Measurements from ENCODE around the gene MX2. TPM values are rescaled to one million over a fixed set of nuclear protein-coding genes. Genes with fewer than 3 reads are reported as not detected.

The MX2 gene
- total RNA-seq, 1 experiment from 2014 or later: 56.7 TPM

- no peak overlapping the region for H3K4me3 ChIP-seq (ENCODE audit: low read depth in 2 of 2, low read length in 2 of 2)
- ATAC-seq (no peak), DNase-seq (ENCODE audit: low read depth, low spot score) (no peak)
- no peaks in the 10 kb centered on the region for H3K4me1 ChIP-seq (ENCODE audit: control insufficient read depth, insufficient read depth, low read length)
- no peaks in the 10 kb centered on the region; the same call in 1 of the 2 replicates for H3K27me3 ChIP-seq (ENCODE audit: control insufficient read depth, insufficient read depth, low read length)
- H3K9me3 ChIP-seq (ENCODE audit: control insufficient read depth, insufficient read depth, low read depth, low read length): no peaks in the 10 kb centered on the region
- H3K36me3 ChIP-seq (ENCODE audit: control insufficient read depth, insufficient read depth, low read length): no peaks in the 10 kb centered on the region
- no peak overlapping the region for H3K27ac ChIP-seq (ENCODE audit: low read length)
- TF ChIP-seq CTCF (IDR thresholded peaks at IDR 0.05) (no peak), REST (IDR thresholded peaks at IDR 0.05; ENCODE audit: insufficient read depth in 1 of 2, low read depth in 2 of 2, low read length in 1 of 2) (no peak), SIN3A (IDR thresholded peaks at IDR 0.05; ENCODE audit: borderline replicate concordance, insufficient read depth, low read depth, low read length) (no peak), TCF7L2 (IDR thresholded peaks at IDR 0.05; ENCODE audit: low read depth, low read length) (no peak), POLR2AphosphoS5 (IDR thresholded peaks at IDR 0.05; ENCODE audit: low read depth, low read length) (no peak)
- ChIA-PET CTCF (no interaction called here), POLR2A (no interaction called here)
- intact Hi-C loops (cut with micrococcal nuclease; ENCODE audit: unreplicated experiment): no loop called here
- BruUV-seq (replicated peaks): no TSS peak
- in situ Hi-C loops (cut with HindIII; ENCODE audit: low pct_unique_long_range_greater_than_20kb, low sequenced_read_pairs): no loop called here
Observed at GRCh38 chr21:41418393-41418792, 56.6 kb downstream of the MX2 start.

GRCh38 chr21:41418956-41419680 lies 57.3 kb downstream of the MX2 start:
- no TSS peak for BruUV-seq (replicated peaks)
- ChIA-PET CTCF (no interaction called here), POLR2A (no interaction called here)
- intact Hi-C loops (cut with micrococcal nuclease; ENCODE audit: unreplicated experiment): no loop called here
- in situ Hi-C loops (cut with HindIII; ENCODE audit: low pct_unique_long_range_greater_than_20kb, low sequenced_read_pairs): no loop called here
- Histone ChIP-seq H3K36me3 (ENCODE audit: control insufficient read depth, insufficient read depth, low read length) (no peaks in the 10 kb centered on the region), H3K9me3 (ENCODE audit: control insufficient read depth, insufficient read depth, low read depth, low read length) (no peaks in the 10 kb centered on the region), H3K27ac (ENCODE audit: low read length) (no peak overlapping the region), H3K4me3 (ENCODE audit: low read depth in 2 of 2, low read length in 2 of 2) (no peak overlapping the region), H3K4me1 (ENCODE audit: control insufficient read depth, insufficient read depth, low read length) (no peaks in the 10 kb centered on the region), H3K27me3 (ENCODE audit: control insufficient read depth, insufficient read depth, low read length) (no peaks in the 10 kb centered on the region)
- ATAC-seq (no peak), DNase-seq (ENCODE audit: low read depth, low spot score) (no peak)
- TF ChIP-seq REST (IDR thresholded peaks at IDR 0.05; ENCODE audit: insufficient read depth in 1 of 2, low read depth in 2 of 2, low read length in 1 of 2) (no peak), CTCF (IDR thresholded peaks at IDR 0.05) (no peak), TCF7L2 (IDR thresholded peaks at IDR 0.05; ENCODE audit: low read depth, low read length) (no peak), SIN3A (IDR thresholded peaks at IDR 0.05; ENCODE audit: borderline replicate concordance, insufficient read depth, low read depth, low read length) (no peak), POLR2AphosphoS5 (IDR thresholded peaks at IDR 0.05; ENCODE audit: low read depth, low read length) (no peak)
